NCI-H2196 (cell line): ENCODE measurements around the gene ZKSCAN4.

Source experiments
- DNase-seq: peaks from one replicate; lab custom pipeline; 2025; ENCODE audit not compliant: unreplicated experiment; lab: John Stamatoyannopoulos, UW

ZKSCAN4 gene

GRCh38 chr6:28209753-28210535 is 42.1 kb downstream of the ZKSCAN4 start:
- no peak for DNase-seq

- DNase-seq, result no peak
These were observed 43.9 kb downstream of the ZKSCAN4 start for GRCh38 chr6:28208111-28208659.

- DNase-seq, result no peak
These were observed 44.5 kb downstream of the ZKSCAN4 start for GRCh38 chr6:28207510-28208110.

GRCh38 chr6:28206928-28207509 is 45.0 kb downstream of the ZKSCAN4 start:
- no peak for DNase-seq

GRCh38 chr6:28206527-28206926 is 45.5 kb downstream of the ZKSCAN4 start:
- no peak for DNase-seq

GRCh38 chr6:28205879-28206278 is 46.2 kb downstream of the ZKSCAN4 start:
- DNase-seq, result no peak

- DNase-seq, result no peak
These were observed 48.9 kb downstream of the ZKSCAN4 start for GRCh38 chr6:28203201-28203600.

GRCh38 chr6:28200020-28200419 is 52.0 kb downstream of the ZKSCAN4 start:
- DNase-seq, result no peak
